Measurements from ENCODE around the gene TMEM132A.
A peak's percentile ranks its signal among the peaks of the same experiment; 100 is the strongest.

TMEM132A gene

GRCh38 chr11:60900673-60901404, 23.4 kb upstream of the TMEM132A start:
- no peaks in the 10 kb centered on the region for H3K27me3 ChIP-seq (replicated peaks; ENCODE audit: insufficient read depth, low read length)
- no peak overlapping the region for H2AFZ ChIP-seq (ENCODE audit: low read length)
- peaks cover 29% of the 10 kb centered on the region for H3K36me3 ChIP-seq (replicated peaks; ENCODE audit: insufficient read depth, low read length)
- peaks cover 14% of the 10 kb centered on the region for H3F3A ChIP-seq (ENCODE audit: insufficient read depth, low read length)
- no peak overlapping the region for H3K27ac ChIP-seq (ENCODE audit: low read length)
- H3K9ac ChIP-seq (ENCODE audit: low read length) = no peak overlapping the region
- peaks cover 12% of the 10 kb centered on the region; the same call in 1 of the 2 replicates for H3K4me1 ChIP-seq (ENCODE audit: low read length)
- no peak for DNase-seq
- 0 out of 2 replicates have a peak, but pooled peaks cover 13% of the 10 kb centered on the region for H4K20me1 ChIP-seq (ENCODE audit: insufficient read depth, low read length)
- TF ChIP-seq EZH2 (optimal IDR thresholded peaks at IDR 0.05; ENCODE audit: low read depth, low read length) = no peak
- TF ChIP-seq CTCF (IDR thresholded peaks at IDR 0.05; ENCODE audit: low read length) = no peak
- TF ChIP-seq EZH2phosphoT487 (IDR thresholded peaks at IDR 0.05; ENCODE audit: low read length) = no peak
- H3K9me2 ChIP-seq (replicated peaks; ENCODE audit: insufficient read depth, low read length) = no peaks in the 10 kb centered on the region
- no peak overlapping the region for H3K4me2 ChIP-seq (ENCODE audit: low read depth, low read length)
- peaks cover 69% of the 10 kb centered on the region for H3K79me2 ChIP-seq (ENCODE audit: low read length)
- H3K4me3 ChIP-seq (ENCODE audit: low read length) = no peak overlapping the region
- no peaks in the 10 kb centered on the region for H3K9me3 ChIP-seq (replicated peaks; ENCODE audit: insufficient read depth, low read length)

GRCh38 chr11:60902625-60903024, 21.6 kb upstream of the TMEM132A start:
- no peaks in the 10 kb centered on the region for H3K27me3 ChIP-seq (replicated peaks; ENCODE audit: insufficient read depth, low read length)
- H3K4me3 ChIP-seq (ENCODE audit: low read length) = no peak overlapping the region
- no peak for DNase-seq
- H3K9me3 ChIP-seq (replicated peaks; ENCODE audit: insufficient read depth, low read length) = no peaks in the 10 kb centered on the region
- peaks cover 24% of the 10 kb centered on the region for H3K36me3 ChIP-seq (replicated peaks; ENCODE audit: insufficient read depth, low read length)
- no peak overlapping the region for H3K4me2 ChIP-seq (ENCODE audit: low read depth, low read length)
- peaks cover 19% of the 10 kb centered on the region; the same call in 1 of the 2 replicates for H3K4me1 ChIP-seq (ENCODE audit: low read length)
- H2AFZ ChIP-seq (ENCODE audit: low read length) = no peak overlapping the region
- no peak overlapping the region for H3K27ac ChIP-seq (ENCODE audit: low read length)
- H3K9me2 ChIP-seq (replicated peaks; ENCODE audit: insufficient read depth, low read length) = no peaks in the 10 kb centered on the region
- H3K79me2 ChIP-seq (ENCODE audit: low read length) = peaks cover 68% of the 10 kb centered on the region
- H4K20me1 ChIP-seq (ENCODE audit: insufficient read depth, low read length) = 0 out of 2 replicates have a peak, but pooled peaks cover 13% of the 10 kb centered on the region
- no peak for TF ChIP-seq CTCF (IDR thresholded peaks at IDR 0.05; ENCODE audit: low read length)
- H3F3A ChIP-seq (ENCODE audit: insufficient read depth, low read length) = peaks cover 27% of the 10 kb centered on the region
- H3K9ac ChIP-seq (ENCODE audit: low read length) = no peak overlapping the region

GRCh38 chr11:60905047-60905446, 19.2 kb upstream of the TMEM132A start:
- peaks cover 9% of the 10 kb centered on the region; the same call in 1 of the 2 replicates for H3K36me3 ChIP-seq (replicated peaks; ENCODE audit: insufficient read depth, low read length)
- no peak overlapping the region for H2AFZ ChIP-seq (ENCODE audit: low read length)
- DNase-seq = no peak
- H3K4me1 ChIP-seq (ENCODE audit: low read length) = peaks cover 34% of the 10 kb centered on the region
- H3K9me2 ChIP-seq (replicated peaks; ENCODE audit: insufficient read depth, low read length) = no peaks in the 10 kb centered on the region
- H3F3A ChIP-seq (ENCODE audit: insufficient read depth, low read length) = peaks cover 36% of the 10 kb centered on the region
- TF ChIP-seq EZH2phosphoT487 (IDR thresholded peaks at IDR 0.05; ENCODE audit: low read length) = no peak
- TF ChIP-seq EZH2 (optimal IDR thresholded peaks at IDR 0.05; ENCODE audit: low read depth, low read length) = no peak
- no peak for TF ChIP-seq CTCF (IDR thresholded peaks at IDR 0.05; ENCODE audit: low read length)
- H3K27ac ChIP-seq (ENCODE audit: low read length) = peak overlapping the region; percentile 95; the same call in 1 of the 2 replicates
- H3K9me3 ChIP-seq (replicated peaks; ENCODE audit: insufficient read depth, low read length) = no peaks in the 10 kb centered on the region
- H4K20me1 ChIP-seq (ENCODE audit: insufficient read depth, low read length) = 0 out of 2 replicates have a peak, but pooled peaks cover 13% of the 10 kb centered on the region
- H3K9ac ChIP-seq (ENCODE audit: low read length) = peak overlapping the region; percentile 96
- H3K4me3 ChIP-seq (ENCODE audit: low read length) = peak overlapping the region; percentile 90
- peaks cover 51% of the 10 kb centered on the region for H3K79me2 ChIP-seq (ENCODE audit: low read length)
- no peaks in the 10 kb centered on the region for H3K27me3 ChIP-seq (replicated peaks; ENCODE audit: insufficient read depth, low read length)
- H3K4me2 ChIP-seq (ENCODE audit: low read depth, low read length) = peak overlapping the region; percentile 91
